Tibial nerve (tissue), 4 donors: Measurements from ENCODE around the gene SLC16A7.

Source experiments
- EP300 ChIP-seq, 2 donors: sonication (generic); formaldehyde crosslinking; IDR thresholded peaks; one replicate each; pipeline ENCODE4 v1.6.1; 2017; ENCODE audit warnings: antibody characterized with exemption in 2 of 2, mild to moderate bottlenecking in 1 of 2
- POLR2A ChIP-seq, 2 donors: fragments of 450-650 bp; IDR thresholded peaks; one replicate each; pipeline ENCODE4 v1.6.1; 2017; ENCODE audit warnings: antibody characterized with exemption in 2 of 2, mild to moderate bottlenecking in 2 of 2, moderate library complexity in 2 of 2
- TF ChIP-seq, protein P1 (sequence below), 5 experiments: fragments of 200-600 bp in 3 of 5; fragments of 450-650 bp in 2 of 5; sonication (generic) in 3 of 5; IDR thresholded peaks; one replicate each; pipeline ENCODE4 v1.5.1; 2016 to 2019; ENCODE audit warnings: antibody characterized with exemption in 5 of 5, mild to moderate bottlenecking in 3 of 5, moderate library complexity in 2 of 5

DNA sequence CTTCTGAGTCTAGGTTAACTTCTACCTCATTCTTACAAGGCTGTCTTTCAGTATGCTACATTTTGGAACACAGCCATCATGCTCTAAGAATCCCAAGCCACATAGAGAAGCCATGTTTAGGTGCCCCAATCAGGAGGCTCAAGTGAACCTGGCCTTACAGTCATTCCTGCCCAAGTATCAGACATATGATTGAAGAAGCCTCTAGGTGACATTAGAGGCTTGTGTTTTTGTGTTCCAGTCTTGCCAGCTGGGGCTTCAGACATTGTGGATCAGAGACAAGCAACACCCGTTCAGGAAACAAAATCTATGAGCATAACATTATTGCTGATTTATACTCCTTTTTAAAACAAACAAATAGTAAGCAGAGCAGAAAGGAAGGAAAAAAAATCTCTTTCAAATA, 8.1 kb upstream of the SLC16A7 start:
- TF ChIP-seq, protein P1, sequence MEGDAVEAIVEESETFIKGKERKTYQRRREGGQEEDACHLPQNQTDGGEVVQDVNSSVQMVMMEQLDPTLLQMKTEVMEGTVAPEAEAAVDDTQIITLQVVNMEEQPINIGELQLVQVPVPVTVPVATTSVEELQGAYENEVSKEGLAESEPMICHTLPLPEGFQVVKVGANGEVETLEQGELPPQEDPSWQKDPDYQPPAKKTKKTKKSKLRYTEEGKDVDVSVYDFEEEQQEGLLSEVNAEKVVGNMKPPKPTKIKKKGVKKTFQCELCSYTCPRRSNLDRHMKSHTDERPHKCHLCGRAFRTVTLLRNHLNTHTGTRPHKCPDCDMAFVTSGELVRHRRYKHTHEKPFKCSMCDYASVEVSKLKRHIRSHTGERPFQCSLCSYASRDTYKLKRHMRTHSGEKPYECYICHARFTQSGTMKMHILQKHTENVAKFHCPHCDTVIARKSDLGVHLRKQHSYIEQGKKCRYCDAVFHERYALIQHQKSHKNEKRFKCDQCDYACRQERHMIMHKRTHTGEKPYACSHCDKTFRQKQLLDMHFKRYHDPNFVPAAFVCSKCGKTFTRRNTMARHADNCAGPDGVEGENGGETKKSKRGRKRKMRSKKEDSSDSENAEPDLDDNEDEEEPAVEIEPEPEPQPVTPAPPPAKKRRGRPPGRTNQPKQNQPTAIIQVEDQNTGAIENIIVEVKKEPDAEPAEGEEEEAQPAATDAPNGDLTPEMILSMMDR (IDR thresholded peaks at IDR 0.05) = no peak
- TF ChIP-seq POLR2A (IDR thresholded peaks at IDR 0.05) (no peak), EP300 (IDR thresholded peaks at IDR 0.05) (no peak)
